Lung (tissue), 12 donors: Measurements from ENCODE around the gene ACP3. TPM values are rescaled to one million over a fixed set of nuclear protein-coding genes. Genes with fewer than 3 reads are reported as not detected.
"Not testable (repeated sequence)": the region's sequence is repeated elsewhere in the genome, so short reads cannot be mapped to it uniquely, and the experiment has no call there.

Experiments used
- ATAC-seq: fragments of 200-7000 bp; cut with Tn5 transposase; one replicate; pipeline ENCODE4 v1.9.1; 2020; ENCODE audit warnings: moderate number of reproducible peaks; ENCODE audit not compliant: insufficient read depth, low FRiP score
- DNase-seq, 3 donors: peaks; one replicate each; pipeline ENCODE4 v3.0.0-alpha.2; 2013 to 2017
- H3K27ac ChIP-seq, 2 donors: one replicate each; pipeline ENCODE4 v1.5.1; 2013; ENCODE audit warnings: mild to moderate bottlenecking in 2 of 2, moderate library complexity in 2 of 2, control low read depth in 1 of 2, inconsistent platforms in 1 of 2, low read depth in 1 of 2, low read length in 1 of 2
- H3K27me3 ChIP-seq, 3 donors: one replicate each; pipeline ENCODE4 v1.5.1; 2013; ENCODE audit warnings: low read length in 2 of 3; ENCODE audit not compliant: control insufficient read depth in 3 of 3, insufficient read depth in 3 of 3
- H3K36me3 ChIP-seq, 4 donors: one replicate each; pipeline ENCODE4 v1.5.1; 2013; ENCODE audit warnings: low read length in 4 of 4, mild to moderate bottlenecking in 1 of 4, moderate library complexity in 1 of 4; ENCODE audit not compliant: control insufficient read depth in 4 of 4, insufficient read depth in 4 of 4
- H3K4me1 ChIP-seq, 5 donors: one replicate each; pipeline ENCODE4 v1.5.1; 2013; ENCODE audit warnings: low read length in 5 of 5, mild to moderate bottlenecking in 2 of 5, moderate library complexity in 1 of 5; ENCODE audit not compliant: control insufficient read depth in 5 of 5, insufficient read depth in 5 of 5
- H3K4me3 ChIP-seq: one replicate; pipeline ENCODE4 v1.5.1; 2013; ENCODE audit warnings: mild to moderate bottlenecking, control low read depth, moderate library complexity
- H3K9ac ChIP-seq, 2 donors: one replicate each; pipeline ENCODE4 v1.5.1; 2013; ENCODE audit warnings: low read length in 2 of 2, control low read depth in 1 of 2; ENCODE audit not compliant: insufficient read depth in 1 of 2
- H3K9me3 ChIP-seq, 4 donors: one replicate each; pipeline ENCODE4 v1.5.1; 2013; ENCODE audit warnings: low read length in 3 of 4, mild to moderate bottlenecking in 1 of 4, moderate library complexity in 1 of 4; ENCODE audit not compliant: control insufficient read depth in 4 of 4, insufficient read depth in 3 of 4
- WGBS, 2 donors: extraction: QIAGEN DNeasy Blood & Tissue Kit; methylation state at CpG; one replicate each; pipeline ENCODE4 v1.1.7; 2013; 5-methylcytosine and 5-hydroxymethylcytosine counted together
- polyA plus RNA-seq, 2 donors: library from polyadenylated mRNA; stranded (reverse); fragments of 200-250 nt; gene quantifications; one replicate each; pipeline ENCODE4 v1.2.1, GENCODE V29; 2013
- total RNA-seq, 2 donors: library from RNA; depleted of rRNA in 1 of 2; stranded (reverse); fragments of >200 nt in 1 of 2; gene quantifications; one replicate each; pipeline ENCODE4 v1.2.1, GENCODE V29; 2014 to 2021
- TF ChIP-seq, protein P1 (sequence below): IDR thresholded peaks from 2 replicates; pipeline ENCODE4 v1.5.1; 2012; ENCODE audit warnings: mild to moderate bottlenecking; ENCODE audit errors: control extremely low read depth, extremely low read depth
- donor health status: control.
- donor health status: control.
- donor health status: Bipolar disorder and iron deficiency.
- donor health status: healthy.
- donor health status: DM: yes; HTN: yes; CAD: no.

The ACP3 gene
- total and polyA plus RNA-seq, 4 donors: 3.5 to 66.4 (median 14.4) TPM

DNA sequence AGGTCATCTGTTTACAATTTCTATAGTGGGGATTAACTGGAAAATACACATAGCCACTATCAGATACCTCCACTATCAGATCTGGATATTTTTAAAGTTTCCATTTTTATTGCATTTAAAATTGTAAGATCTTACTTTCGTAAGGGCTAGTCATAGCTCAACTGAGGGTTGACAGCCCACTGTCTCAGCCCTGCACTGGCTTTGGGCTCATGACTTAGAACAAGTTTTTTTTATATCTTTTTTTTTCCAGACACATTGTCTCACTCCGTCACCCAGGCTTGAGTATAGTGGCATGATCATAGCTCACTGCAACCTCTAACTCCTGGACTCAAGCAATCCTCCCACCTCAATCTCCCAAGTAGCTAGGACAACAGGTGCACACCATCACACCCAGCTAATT, 51.3 kb downstream of the ACP3 start:
- DNase-seq (no peak), ATAC-seq (no peak)
- no peaks in the 10 kb centered on the region for H3K9me3 ChIP-seq
- no peak overlapping the region for H3K4me3 ChIP-seq
- no peaks in the 10 kb centered on the region for H3K27me3 ChIP-seq
- no peaks in the 10 kb centered on the region for H3K4me1 ChIP-seq
- 94 to 96% methylated on average over 2 of the region's 2 CpGs for whole genome bisulfite sequencing, 2 donors
- TF ChIP-seq, protein P1, sequence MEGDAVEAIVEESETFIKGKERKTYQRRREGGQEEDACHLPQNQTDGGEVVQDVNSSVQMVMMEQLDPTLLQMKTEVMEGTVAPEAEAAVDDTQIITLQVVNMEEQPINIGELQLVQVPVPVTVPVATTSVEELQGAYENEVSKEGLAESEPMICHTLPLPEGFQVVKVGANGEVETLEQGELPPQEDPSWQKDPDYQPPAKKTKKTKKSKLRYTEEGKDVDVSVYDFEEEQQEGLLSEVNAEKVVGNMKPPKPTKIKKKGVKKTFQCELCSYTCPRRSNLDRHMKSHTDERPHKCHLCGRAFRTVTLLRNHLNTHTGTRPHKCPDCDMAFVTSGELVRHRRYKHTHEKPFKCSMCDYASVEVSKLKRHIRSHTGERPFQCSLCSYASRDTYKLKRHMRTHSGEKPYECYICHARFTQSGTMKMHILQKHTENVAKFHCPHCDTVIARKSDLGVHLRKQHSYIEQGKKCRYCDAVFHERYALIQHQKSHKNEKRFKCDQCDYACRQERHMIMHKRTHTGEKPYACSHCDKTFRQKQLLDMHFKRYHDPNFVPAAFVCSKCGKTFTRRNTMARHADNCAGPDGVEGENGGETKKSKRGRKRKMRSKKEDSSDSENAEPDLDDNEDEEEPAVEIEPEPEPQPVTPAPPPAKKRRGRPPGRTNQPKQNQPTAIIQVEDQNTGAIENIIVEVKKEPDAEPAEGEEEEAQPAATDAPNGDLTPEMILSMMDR: no peak
- peaks cover 0 to 2% (median 0%) of the 10 kb centered on the region in 4 donors for H3K36me3 ChIP-seq
- no peak overlapping the region for H3K9ac ChIP-seq
- no peak overlapping the region for H3K27ac ChIP-seq

GRCh38 chr3:132368962-132369361, 51.8 kb downstream of the ACP3 start:
- TF ChIP-seq, protein P1: no peak
- Histone ChIP-seq H3K27me3 (no peaks in the 10 kb centered on the region), H3K9ac (no peak overlapping the region), H3K4me1 (no peaks in the 10 kb centered on the region), H3K4me3 (no peak overlapping the region), H3K36me3 (peaks cover 0 to 2% (median 0%) of the 10 kb centered on the region in 4 donors), H3K27ac (no peak overlapping the region), H3K9me3 (no peaks in the 10 kb centered on the region)
- DNase-seq (no peak), ATAC-seq (no peak)

DNA sequence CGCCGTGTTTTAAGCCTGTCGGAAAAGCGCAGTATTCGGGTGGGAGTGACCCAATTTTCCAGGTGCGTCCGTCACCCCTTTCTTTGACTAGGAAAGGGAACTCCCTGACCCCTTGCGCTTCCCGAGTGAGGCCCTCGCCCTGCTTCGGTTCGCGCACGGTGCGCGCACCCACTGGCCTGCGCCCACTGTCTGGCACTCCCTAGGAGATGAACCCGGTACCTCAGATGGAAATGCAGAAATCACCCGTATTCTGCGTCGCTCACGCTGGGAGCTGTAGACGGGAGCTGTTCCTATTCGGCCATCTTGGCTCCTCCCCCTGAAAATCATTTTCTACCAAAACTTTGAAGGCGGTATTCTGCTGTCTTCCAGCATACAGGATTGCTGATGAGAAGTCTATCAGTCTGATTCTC, 59.7 kb downstream of the ACP3 start:
- DNase-seq, H3K4me3 ChIP-seq: not testable (repeated sequence)
- 82 to 93% methylated on average over 25 of the region's 25 CpGs for WGBS, 2 donors

DNA sequence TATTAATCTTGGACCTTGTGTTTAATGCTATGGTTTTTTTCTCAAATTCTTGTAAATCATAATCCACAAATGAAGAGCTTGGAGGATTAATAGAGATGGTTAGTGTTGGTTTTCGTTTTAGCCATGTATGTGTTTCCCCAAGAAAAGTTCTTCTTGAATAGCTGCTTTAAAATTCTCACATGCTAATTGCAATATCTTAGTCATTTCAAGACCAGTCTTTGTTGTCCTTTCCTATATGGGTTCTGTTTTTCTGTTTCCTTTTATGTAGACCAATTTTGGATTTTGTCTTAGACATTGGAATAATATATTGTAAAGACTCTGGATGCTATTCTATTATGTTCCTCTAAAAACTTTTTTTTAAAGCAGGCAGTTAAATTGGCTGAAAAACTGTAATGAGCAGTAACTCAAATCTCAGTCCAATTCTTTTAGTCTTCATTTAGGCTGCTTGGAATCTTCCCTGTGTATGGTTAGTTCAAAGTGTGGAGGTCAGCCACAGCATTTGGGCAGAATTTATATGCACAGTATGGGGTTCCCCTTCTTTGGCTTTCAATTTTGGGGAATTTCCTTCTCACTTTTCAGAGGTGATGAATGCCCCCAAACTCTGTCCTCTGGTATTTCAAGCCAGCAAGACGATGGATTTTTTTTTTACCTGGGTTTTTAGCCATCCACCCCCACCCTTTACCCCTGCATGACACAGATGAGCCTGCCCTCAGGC, 61.0 kb downstream of the ACP3 start:
- Histone ChIP-seq H3K4me3 (no peak overlapping the region), H3K9ac (no peak overlapping the region), H3K9me3 (peaks cover 0 to 2% (median 0%) of the 10 kb centered on the region in 4 donors), H3K27ac (no peak overlapping the region), H3K27me3 (no peaks in the 10 kb centered on the region), H3K36me3 (no peaks in the 10 kb centered on the region), H3K4me1 (peaks cover 0 to 6% (median 0%) of the 10 kb centered on the region in 5 donors)
- ATAC-seq (no peak), DNase-seq (no peak)
- TF ChIP-seq, protein P1: no peak
- WGBS, 2 donors: 75 to 90% methylated on average over 2 of the region's 2 CpGs

More for the DNA sequence above, 59.7 kb downstream of the ACP3 start:
- not testable (repeated sequence) for ATAC-seq, H3K9me3 ChIP-seq, H3K4me1 ChIP-seq, H3K27me3 ChIP-seq, H3K36me3 ChIP-seq, H3K9ac ChIP-seq, H3K27ac ChIP-seq
